ENCODE data around the gene RPL39.

Gene RPL39

DNA sequence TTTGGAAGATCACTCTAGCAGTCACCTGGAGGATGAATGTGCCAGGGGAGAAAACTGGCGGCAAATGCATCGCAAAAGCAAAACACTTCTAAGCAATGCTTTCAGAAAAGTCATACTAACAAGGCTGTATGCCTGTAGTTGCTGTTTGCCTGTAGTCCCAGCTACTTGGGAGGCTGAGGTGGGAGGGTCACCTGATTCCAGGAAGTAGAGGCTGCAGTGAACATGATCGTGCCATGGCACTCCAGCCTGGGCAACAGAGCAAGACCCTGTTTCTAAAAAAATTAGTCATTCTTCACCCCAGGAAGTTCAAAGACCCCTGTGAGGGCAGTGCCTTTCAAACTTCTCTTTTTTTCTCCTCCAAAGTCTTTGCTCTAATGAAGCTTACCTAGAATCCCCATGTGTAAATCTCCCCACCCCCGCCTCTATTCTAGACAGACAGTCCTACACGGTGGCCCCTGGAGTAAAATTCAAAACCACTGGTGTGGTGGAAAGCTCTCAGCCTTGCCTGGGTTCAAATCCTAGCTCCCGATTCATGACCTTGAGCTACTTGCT, 27.5 kb downstream of the RPL39 start:
- DNase-seq (ENCODE audit: low read depth): peak; percentile 32

DNA sequence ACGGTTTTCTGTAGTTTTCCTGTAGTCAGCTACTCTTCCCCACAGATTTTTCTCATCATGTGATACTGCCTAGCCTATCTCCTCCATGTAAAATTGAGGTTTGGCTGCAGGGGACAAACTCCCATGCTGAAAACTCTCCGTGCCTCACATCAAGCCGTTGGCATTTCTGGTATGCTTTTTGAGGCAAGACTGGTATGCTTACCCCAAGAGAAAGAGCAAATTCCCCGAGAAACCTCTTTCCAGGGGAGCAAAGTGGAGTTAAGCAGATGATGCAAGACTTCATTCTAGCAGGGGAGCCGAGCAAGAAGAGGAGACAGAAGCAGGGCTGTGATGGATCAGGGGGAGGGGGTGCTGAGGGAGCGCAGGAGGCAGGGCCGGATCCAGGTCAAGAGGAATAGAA, 28.2 kb downstream of the RPL39 start:
- TF ChIP-seq, protein P1, sequence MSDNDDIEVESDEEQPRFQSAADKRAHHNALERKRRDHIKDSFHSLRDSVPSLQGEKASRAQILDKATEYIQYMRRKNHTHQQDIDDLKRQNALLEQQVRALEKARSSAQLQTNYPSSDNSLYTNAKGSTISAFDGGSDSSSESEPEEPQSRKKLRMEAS (IDR thresholded peaks at IDR 0.05; ENCODE audit: low read depth, low read length): no peak
- TF ChIP-seq, protein P2, sequence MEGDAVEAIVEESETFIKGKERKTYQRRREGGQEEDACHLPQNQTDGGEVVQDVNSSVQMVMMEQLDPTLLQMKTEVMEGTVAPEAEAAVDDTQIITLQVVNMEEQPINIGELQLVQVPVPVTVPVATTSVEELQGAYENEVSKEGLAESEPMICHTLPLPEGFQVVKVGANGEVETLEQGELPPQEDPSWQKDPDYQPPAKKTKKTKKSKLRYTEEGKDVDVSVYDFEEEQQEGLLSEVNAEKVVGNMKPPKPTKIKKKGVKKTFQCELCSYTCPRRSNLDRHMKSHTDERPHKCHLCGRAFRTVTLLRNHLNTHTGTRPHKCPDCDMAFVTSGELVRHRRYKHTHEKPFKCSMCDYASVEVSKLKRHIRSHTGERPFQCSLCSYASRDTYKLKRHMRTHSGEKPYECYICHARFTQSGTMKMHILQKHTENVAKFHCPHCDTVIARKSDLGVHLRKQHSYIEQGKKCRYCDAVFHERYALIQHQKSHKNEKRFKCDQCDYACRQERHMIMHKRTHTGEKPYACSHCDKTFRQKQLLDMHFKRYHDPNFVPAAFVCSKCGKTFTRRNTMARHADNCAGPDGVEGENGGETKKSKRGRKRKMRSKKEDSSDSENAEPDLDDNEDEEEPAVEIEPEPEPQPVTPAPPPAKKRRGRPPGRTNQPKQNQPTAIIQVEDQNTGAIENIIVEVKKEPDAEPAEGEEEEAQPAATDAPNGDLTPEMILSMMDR (IDR thresholded peaks at IDR 0.05; ENCODE audit: low read depth, low read length): no peak
- TF ChIP-seq POLR2A (IDR thresholded peaks at IDR 0.05; ENCODE audit: extremely low read depth, insufficient read length): no peak
- no peak for TF ChIP-seq MYC (IDR thresholded peaks at IDR 0.05; ENCODE audit: low read depth, low read length)
- no peak for DNase-seq (ENCODE audit: low read depth)
- H3K4me3 ChIP-seq (ENCODE audit: low read depth, low read length): no peak overlapping the region

More for the DNA sequence above, 27.5 kb downstream of the RPL39 start:
- TF ChIP-seq POLR2A (IDR thresholded peaks at IDR 0.05; ENCODE audit: extremely low read depth, insufficient read length) (no peak), MYC (IDR thresholded peaks at IDR 0.05; ENCODE audit: low read depth, low read length) (no peak)
- TF ChIP-seq, protein P1 (IDR thresholded peaks at IDR 0.05; ENCODE audit: low read depth, low read length): no peak
- TF ChIP-seq, protein P2 (IDR thresholded peaks at IDR 0.05; ENCODE audit: low read depth, low read length): no peak
- H3K4me3 ChIP-seq (ENCODE audit: low read depth, low read length): no peak overlapping the region

DNA sequence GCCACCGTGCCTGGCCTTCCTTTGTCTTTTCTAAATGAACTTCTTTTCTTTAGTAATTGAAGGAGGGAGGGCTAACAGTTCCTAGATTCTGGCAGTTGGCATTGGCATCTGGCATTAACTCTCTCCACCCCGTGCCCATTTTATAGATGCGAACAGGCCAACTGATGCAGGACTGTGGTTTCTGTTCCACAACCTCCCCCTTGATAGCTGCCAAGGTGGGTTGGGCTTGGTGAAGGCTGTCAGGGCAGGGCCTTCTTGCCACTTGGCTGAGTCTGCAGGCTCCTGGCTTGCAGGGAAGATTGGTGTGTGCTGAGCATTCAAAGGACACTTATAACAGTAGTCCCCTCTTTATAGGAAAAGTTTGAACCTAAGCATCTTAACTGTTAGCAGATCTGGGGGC, 28.7 kb downstream of the RPL39 start:
- H3K4me3 ChIP-seq (ENCODE audit: low read depth, low read length): no peak overlapping the region
- peak; percentile 53 for DNase-seq (ENCODE audit: low read depth)
- TF ChIP-seq POLR2A (IDR thresholded peaks at IDR 0.05; ENCODE audit: extremely low read depth, insufficient read length) (no peak), MYC (IDR thresholded peaks at IDR 0.05; ENCODE audit: low read depth, low read length) (no peak)
- TF ChIP-seq, protein P1 (IDR thresholded peaks at IDR 0.05; ENCODE audit: low read depth, low read length): no peak
- TF ChIP-seq, protein P2 (IDR thresholded peaks at IDR 0.05; ENCODE audit: low read depth, low read length): no peak

DNA sequence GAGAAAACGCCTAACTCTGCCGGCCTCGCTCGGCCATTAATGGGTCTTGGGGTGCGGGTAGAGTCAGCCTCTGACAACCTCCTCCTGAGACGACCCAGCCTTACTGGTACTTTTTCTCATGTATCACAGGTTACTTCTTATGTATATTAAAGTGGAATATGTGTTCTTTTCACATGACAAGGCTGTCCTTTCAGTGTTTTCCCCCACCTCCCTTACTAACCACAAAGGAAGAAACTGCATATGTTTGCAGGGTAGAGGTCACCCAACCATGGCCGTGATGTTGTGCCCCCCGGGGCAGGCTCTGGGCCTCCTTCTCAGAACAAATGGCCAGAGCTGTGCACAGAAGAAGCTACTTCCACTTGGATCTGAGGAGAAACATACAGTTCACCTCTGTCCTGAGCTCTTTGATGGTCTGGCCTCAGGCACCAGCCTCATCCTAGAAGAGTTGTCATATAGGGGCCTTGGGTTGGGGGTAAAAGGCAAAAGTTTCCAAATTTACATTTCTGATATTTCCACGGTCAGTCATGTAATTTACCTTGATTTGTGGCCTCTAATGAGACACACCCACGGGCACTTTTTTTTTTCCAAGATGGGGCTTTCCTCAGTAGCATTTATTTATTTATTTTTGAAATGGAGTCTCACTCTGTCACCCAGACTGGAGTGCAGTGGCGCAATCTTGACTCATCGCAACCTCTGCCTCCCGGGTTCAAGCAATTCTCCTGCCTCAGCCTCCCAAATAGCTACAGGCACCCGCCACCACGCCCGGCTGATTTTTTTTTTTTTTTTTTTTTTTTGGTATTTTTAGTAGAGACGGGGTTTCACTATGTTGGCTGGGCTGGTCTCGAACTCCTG, 31.2 kb downstream of the RPL39 start:
- TF ChIP-seq, protein P1 (IDR thresholded peaks at IDR 0.05; ENCODE audit: low read depth, low read length): no peak
- TF ChIP-seq MYC (IDR thresholded peaks at IDR 0.05; ENCODE audit: low read depth, low read length): no peak
- TF ChIP-seq, protein P2 (IDR thresholded peaks at IDR 0.05; ENCODE audit: low read depth, low read length): no peak
- TF ChIP-seq POLR2A (IDR thresholded peaks at IDR 0.05; ENCODE audit: extremely low read depth, insufficient read length): no peak
- H3K4me3 ChIP-seq (ENCODE audit: low read depth, low read length): peak overlapping the region; percentile 56
- peak; percentile 56 for DNase-seq (ENCODE audit: low read depth)

DNA sequence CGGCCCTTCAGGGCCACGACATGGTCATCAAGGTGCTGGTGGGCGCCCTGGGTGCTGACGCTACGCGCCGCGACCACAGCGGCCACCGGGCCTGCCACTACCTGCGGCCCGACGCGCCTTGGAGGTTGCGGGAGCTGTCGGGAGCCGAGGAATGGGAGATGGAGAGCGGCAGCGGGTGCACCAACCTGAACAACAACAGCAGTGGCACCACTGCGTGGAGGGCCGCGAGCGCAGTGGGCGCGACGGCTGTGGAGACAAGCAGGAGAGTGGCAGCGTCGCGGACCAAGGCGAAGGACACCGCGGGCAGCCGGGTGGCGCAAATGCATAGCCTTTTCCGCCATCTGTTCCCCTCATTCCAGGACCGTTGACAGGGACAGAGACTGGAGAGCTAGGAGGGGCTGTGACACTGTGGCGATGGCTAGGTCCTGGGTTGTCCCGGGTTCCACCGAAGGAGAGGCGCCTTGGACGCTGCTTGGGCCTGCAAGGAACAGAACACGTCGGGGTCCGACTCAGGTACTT, 32.1 kb downstream of the RPL39 start:
- peak overlapping the region; percentile 56 for H3K4me3 ChIP-seq (ENCODE audit: low read depth, low read length)
- no peak for DNase-seq (ENCODE audit: low read depth)

More for the DNA sequence above, 32.1 kb downstream of the RPL39 start:
- TF ChIP-seq, protein P2 (IDR thresholded peaks at IDR 0.05; ENCODE audit: low read depth, low read length): no peak
- TF ChIP-seq, protein P1 (IDR thresholded peaks at IDR 0.05; ENCODE audit: low read depth, low read length): no peak
- no peak for TF ChIP-seq MYC (IDR thresholded peaks at IDR 0.05; ENCODE audit: low read depth, low read length)
- TF ChIP-seq POLR2A (IDR thresholded peaks at IDR 0.05; ENCODE audit: extremely low read depth, insufficient read length): no peak

All from NB4 (cell line).